ENCODE measurements around the gene FAM20B.

Gene FAM20B

DNA sequence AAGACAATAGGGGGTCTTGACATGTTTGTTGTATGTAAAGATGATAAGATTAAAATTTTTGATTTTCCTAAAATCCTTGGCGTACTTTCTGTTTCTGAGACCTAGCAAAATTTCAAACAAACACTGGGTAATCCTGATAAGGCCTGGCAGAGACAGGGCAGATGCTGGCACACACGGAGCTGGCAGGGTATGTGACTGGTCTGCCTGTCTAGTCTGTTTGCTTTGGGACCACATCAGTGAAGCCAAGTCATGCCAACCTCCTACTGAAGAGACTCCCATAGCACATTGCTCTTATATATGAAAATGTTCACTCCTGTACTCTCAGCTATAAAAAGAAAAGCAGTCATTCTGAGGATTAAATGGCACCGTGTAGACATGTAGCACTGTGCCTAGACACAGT is 70.2 kb downstream of the FAM20B start:
- no peak for DNase-seq

DNA sequence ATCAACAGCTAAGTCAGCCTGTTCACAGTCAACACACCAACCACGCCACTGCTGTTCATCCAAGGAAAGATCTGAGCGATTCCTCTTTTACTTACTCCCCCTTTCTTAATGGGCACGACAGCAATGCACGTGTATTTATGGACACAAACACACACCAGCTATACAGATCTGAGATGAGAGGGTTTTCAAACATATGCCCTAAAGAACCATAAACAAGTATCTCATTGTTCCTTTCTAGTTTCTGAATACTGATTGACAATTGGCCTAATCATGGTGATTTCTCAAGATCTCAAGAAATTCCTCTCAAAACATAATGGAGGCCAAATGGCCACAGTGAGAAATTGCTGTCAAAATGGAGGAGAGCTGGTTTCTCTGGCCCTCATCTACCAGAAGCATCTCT is 74.2 kb downstream of the FAM20B start:
- no peak for DNase-seq

- no peak for DNase-seq
These were observed 75.9 kb downstream of the FAM20B start for GRCh38 chr1:179101566-179101965.

DNA sequence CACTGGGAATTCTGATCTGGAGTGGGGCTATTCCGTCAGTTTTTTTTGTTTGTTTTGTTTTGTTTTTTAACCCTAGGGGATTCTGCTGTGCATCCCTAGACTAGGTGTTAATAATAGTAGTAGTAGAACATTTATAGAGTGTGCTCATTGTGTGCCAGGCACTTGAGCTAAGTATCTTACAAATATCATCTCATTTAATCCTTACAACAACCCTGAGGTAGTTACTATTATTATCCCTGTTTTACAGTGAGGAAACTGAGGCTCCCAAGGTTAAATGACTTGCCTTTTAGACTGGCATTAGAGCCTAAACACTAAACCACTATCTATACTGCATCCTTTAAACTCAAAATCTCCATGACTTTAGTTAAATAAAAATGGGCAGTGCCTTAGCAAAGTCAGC is 78.3 kb downstream of the FAM20B start:
- DNase-seq = no peak

- DNase-seq = no peak
These were observed 79.0 kb downstream of the FAM20B start for GRCh38 chr1:179104611-179105250.

GRCh38 chr1:179105393-179105792 is 79.7 kb downstream of the FAM20B start:
- DNase-seq = no peak

DNA sequence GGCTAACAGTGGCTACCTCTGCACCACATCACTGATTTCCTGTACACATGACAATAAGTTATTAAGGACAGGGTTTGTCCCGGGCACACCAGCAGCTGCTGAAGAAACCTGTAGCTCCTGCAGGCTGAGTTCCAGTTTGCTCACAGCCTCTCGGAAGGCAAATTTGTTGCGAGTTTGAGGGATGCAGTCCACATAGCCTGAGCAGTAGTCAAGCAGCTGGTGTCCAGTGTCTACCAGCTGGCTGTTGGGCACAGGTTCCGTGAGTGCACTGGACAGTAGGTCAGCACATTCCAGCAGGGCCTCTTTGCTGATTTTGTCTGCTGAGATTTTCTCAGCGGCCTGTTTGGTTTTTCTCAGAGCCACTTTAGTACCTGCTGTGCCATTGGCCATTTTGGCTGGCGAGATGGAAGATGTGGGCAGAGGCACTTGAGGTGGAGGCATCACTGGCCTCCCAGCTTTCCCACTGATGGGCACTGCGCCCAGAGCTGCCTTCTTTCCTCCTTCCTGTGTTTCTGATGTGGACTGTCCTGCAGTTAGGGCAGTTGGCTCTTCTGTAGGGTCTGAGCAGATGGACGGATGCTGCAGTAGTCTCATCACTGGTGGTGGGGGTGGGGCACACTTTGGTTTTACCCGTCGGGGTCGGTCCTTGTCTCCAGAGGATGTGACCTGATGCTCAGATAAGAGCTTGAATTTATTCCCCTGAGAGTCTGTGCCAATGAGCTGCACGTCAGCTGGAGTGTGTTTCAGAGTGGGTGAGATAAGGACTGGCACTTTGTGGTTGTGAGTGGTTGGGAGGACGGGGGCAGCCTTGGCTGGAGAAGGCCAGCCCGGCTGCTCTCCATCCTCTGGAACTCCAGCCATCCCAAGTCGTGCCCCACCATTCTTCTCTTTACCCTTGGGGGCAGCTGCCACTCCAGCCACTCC is 82.3 kb downstream of the FAM20B start:
- no peak for DNase-seq

- DNase-seq = no peak
These were observed 83.0 kb downstream of the FAM20B start for GRCh38 chr1:179108644-179109043.

GRCh38 chr1:179115181-179115580 is 89.5 kb downstream of the FAM20B start:
- DNase-seq = no peak

- DNase-seq = no peak
These were observed 93.8 kb downstream of the FAM20B start for GRCh38 chr1:179119513-179119912.

DNA sequence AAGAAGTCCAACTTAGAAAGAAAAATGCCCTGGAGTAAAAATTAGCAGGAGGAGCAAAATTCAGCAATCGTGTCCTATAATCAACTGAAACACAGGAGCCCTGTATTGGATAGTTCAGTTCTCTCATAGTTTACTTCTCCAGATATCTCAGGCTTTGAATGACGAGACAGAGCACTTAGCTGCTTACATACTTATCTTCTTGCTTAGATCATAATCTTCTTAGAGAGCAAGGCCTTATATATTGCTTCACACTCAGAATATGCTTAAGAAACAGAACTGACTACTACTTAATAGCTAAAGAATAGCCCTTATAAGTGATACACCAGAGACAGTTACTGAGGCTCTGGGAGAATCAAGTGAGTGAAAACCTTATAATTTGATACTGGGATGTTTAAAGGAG is 95.0 kb downstream of the FAM20B start:
- no peak for DNase-seq

DNA sequence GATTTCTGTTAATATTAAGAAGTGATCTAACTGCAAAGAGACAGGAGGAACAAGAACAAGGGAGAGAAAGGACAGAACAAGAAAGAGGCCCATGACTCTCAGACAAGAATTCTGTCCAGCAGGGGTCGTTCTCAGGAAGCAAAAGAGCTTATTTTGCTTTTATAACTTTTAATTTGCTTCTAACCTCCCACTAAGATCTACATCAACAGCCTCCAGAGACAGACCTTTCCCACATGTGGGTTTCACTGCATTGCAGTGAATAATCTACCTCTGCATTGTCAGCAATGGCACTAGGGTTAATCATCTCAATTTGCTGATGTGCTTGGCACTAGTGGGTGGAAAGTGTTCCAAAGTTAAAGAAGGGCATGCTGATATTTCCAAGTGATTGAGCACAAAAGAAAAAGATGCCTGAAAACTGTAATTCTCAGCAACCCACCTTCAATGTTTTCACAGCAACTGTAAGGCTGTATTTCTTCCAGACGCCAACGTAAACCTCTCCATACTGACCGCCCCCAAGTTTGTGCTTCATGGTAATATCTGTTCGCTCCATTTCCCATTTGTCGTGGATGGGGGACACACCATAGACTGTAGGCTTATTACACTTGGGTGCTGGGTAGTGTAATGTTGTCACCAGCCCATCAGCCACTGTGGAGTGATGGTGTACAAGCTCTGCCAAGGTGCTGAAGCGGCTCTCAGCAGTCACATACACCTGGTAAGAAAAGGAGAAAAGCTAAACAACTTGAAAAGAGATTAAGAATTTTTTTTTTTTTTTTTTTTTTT is 95.7 kb downstream of the FAM20B start:
- DNase-seq = no peak

- no peak for DNase-seq
These were observed 99.2 kb downstream of the FAM20B start for GRCh38 chr1:179124873-179125272.
